ENCODE results near the gene RNASEH2A. TPM values are rescaled to one million over a fixed set of nuclear protein-coding genes. Genes with fewer than 3 reads are reported as not detected.

RNASEH2A gene
- polyA plus RNA-seq, 5 donors, result 29.8 to 42.9 (median 32.9) TPM

GRCh38 chr19:12856653-12857052 is 50.3 kb downstream of the RNASEH2A start:
- DNase-seq, result no peak

GRCh38 chr19:12858041-12858928 is 51.9 kb downstream of the RNASEH2A start:
- no peak for DNase-seq

- DNase-seq, result no peak
Measured at GRCh38 chr19:12859546-12859945, 53.2 kb downstream of the RNASEH2A start.

Other genes with a start within 250 kb of the RNASEH2A start
- gene ZNF490, start 195.8 kb upstream of the RNASEH2A start, polyA plus RNA-seq (ENCODE audit: insufficient read depth in 1 of 5, insufficient read length in 5 of 5, low replicate concordance in 1 of 5), result 1 to 10 TPM; 3.2 to 6.8 (median 5.0) TPM
- gene ZNF791, start 195.7 kb upstream of the RNASEH2A start, polyA plus RNA-seq (ENCODE audit: insufficient read depth in 1 of 5, insufficient read length in 5 of 5, low replicate concordance in 1 of 5), result 10 to 100 TPM; 13.9 to 23.7 (median 21.9) TPM
- 10 to 100 TPM; 27.3 to 42.1 (median 32.8) TPM for gene MAN2B1, start 139.8 kb upstream of the RNASEH2A start, polyA plus RNA-seq (ENCODE audit: insufficient read depth in 1 of 5, insufficient read length in 5 of 5, low replicate concordance in 1 of 5)
- 10 to 100 TPM; 18.4 to 28.6 (median 23.9) TPM for gene WDR83, start 139.8 kb upstream of the RNASEH2A start, polyA plus RNA-seq (ENCODE audit: insufficient read depth in 1 of 5, insufficient read length in 5 of 5, low replicate concordance in 1 of 5)
- gene DHPS, start 124.7 kb upstream of the RNASEH2A start, polyA plus RNA-seq (ENCODE audit: insufficient read depth in 1 of 5, insufficient read length in 5 of 5, low replicate concordance in 1 of 5), result 10 to 100 TPM; 77.1 to 96.0 (median 87.7) TPM
- gene GNG14, start 118.6 kb upstream of the RNASEH2A start, polyA plus RNA-seq (ENCODE audit: insufficient read depth in 1 of 5, insufficient read length in 5 of 5, low replicate concordance in 1 of 5), result under 1 TPM in 2 of 5 donors, not detected in 3; 0.60 to 0.82 TPM
- gene FBXW9, start 110.0 kb upstream of the RNASEH2A start, polyA plus RNA-seq (ENCODE audit: insufficient read depth in 1 of 5, insufficient read length in 5 of 5, low replicate concordance in 1 of 5), result 10 to 100 TPM in 3 of 5 donors, 1 to 10 TPM in 2; 7.9 to 14.1 (median 10.1) TPM
- gene TNPO2, start 82.7 kb upstream of the RNASEH2A start, polyA plus RNA-seq (ENCODE audit: insufficient read depth in 1 of 5, insufficient read length in 5 of 5, low replicate concordance in 1 of 5), result 10 to 100 TPM; 69.3 to 85.1 (median 75.9) TPM
- gene TRIR, start 71.9 kb upstream of the RNASEH2A start, polyA plus RNA-seq (ENCODE audit: insufficient read depth in 1 of 5, insufficient read length in 5 of 5, low replicate concordance in 1 of 5), result 100 to 1,000 TPM; 139 to 222 (median 153) TPM
- gene GET3, start 69.1 kb upstream of the RNASEH2A start, polyA plus RNA-seq (ENCODE audit: insufficient read depth in 1 of 5, insufficient read length in 5 of 5, low replicate concordance in 1 of 5), result 10 to 100 TPM; 52.8 to 70.1 (median 53.8) TPM
- under 1 TPM in 4 of 5 donors, not detected in 1; 0.09 to 0.19 (median 0.15) TPM for gene BEST2, start 54.8 kb upstream of the RNASEH2A start, polyA plus RNA-seq (ENCODE audit: insufficient read depth in 1 of 5, insufficient read length in 5 of 5, low replicate concordance in 1 of 5)
- gene HOOK2, start 31.0 kb upstream of the RNASEH2A start, polyA plus RNA-seq (ENCODE audit: insufficient read depth in 1 of 5, insufficient read length in 5 of 5, low replicate concordance in 1 of 5), result 10 to 100 TPM; 59.2 to 79.9 (median 74.2) TPM
- gene JUNB, start 15.1 kb upstream of the RNASEH2A start, polyA plus RNA-seq (ENCODE audit: insufficient read depth in 1 of 5, insufficient read length in 5 of 5, low replicate concordance in 1 of 5), result 100 to 1,000 TPM in 1 of 5 donors, 10 to 100 TPM in 4; 14.8 to 132 (median 48.0) TPM
- gene PRDX2, start 4.8 kb upstream of the RNASEH2A start, polyA plus RNA-seq (ENCODE audit: insufficient read depth in 1 of 5, insufficient read length in 5 of 5, low replicate concordance in 1 of 5), result 100 to 1,000 TPM; 197 to 304 (median 214) TPM
- 10 to 100 TPM in 1 of 5 donors, 1 to 10 TPM in 4; 4.2 to 10.2 (median 7.2) TPM for gene THSD8, start 4.5 kb upstream of the RNASEH2A start, polyA plus RNA-seq (ENCODE audit: insufficient read depth in 1 of 5, insufficient read length in 5 of 5, low replicate concordance in 1 of 5)
- under 1 TPM in 4 of 5 donors, not detected in 1; 0.08 to 0.19 (median 0.13) TPM for gene RTBDN, start 28.0 kb downstream of the RNASEH2A start, polyA plus RNA-seq (ENCODE audit: insufficient read depth in 1 of 5, insufficient read length in 5 of 5, low replicate concordance in 1 of 5)
- 1 to 10 TPM; 1.6 to 2.1 (median 2.0) TPM for gene MAST1, start 31.9 kb downstream of the RNASEH2A start, polyA plus RNA-seq (ENCODE audit: insufficient read depth in 1 of 5, insufficient read length in 5 of 5, low replicate concordance in 1 of 5)
- 10 to 100 TPM; 19.8 to 25.3 (median 20.7) TPM for gene DNASE2, start 74.9 kb downstream of the RNASEH2A start, polyA plus RNA-seq (ENCODE audit: insufficient read depth in 1 of 5, insufficient read length in 5 of 5, low replicate concordance in 1 of 5)
- gene KLF1, start 80.6 kb downstream of the RNASEH2A start, polyA plus RNA-seq (ENCODE audit: insufficient read depth in 1 of 5, insufficient read length in 5 of 5, low replicate concordance in 1 of 5), result 1 to 10 TPM in 2 of 5 donors, under 1 TPM in 3; 0.30 to 2.3 (median 0.67) TPM
- 10 to 100 TPM; 19.5 to 31.5 (median 24.8) TPM for gene GCDH, start 84.6 kb downstream of the RNASEH2A start, polyA plus RNA-seq (ENCODE audit: insufficient read depth in 1 of 5, insufficient read length in 5 of 5, low replicate concordance in 1 of 5)
- gene SYCE2, start 112.7 kb downstream of the RNASEH2A start, polyA plus RNA-seq (ENCODE audit: insufficient read depth in 1 of 5, insufficient read length in 5 of 5, low replicate concordance in 1 of 5), result 1 to 10 TPM; 2.6 to 4.2 (median 3.1) TPM
- 10 to 100 TPM; 32.1 to 54.4 (median 44.3) TPM for gene FARSA, start 127.1 kb downstream of the RNASEH2A start, polyA plus RNA-seq (ENCODE audit: insufficient read depth in 1 of 5, insufficient read length in 5 of 5, low replicate concordance in 1 of 5)
- 100 to 1,000 TPM; 632 to 884 (median 841) TPM for gene CALR, start 132.0 kb downstream of the RNASEH2A start, polyA plus RNA-seq (ENCODE audit: insufficient read depth in 1 of 5, insufficient read length in 5 of 5, low replicate concordance in 1 of 5)
- gene RAD23A, start 139.3 kb downstream of the RNASEH2A start, polyA plus RNA-seq (ENCODE audit: insufficient read depth in 1 of 5, insufficient read length in 5 of 5, low replicate concordance in 1 of 5), result 100 to 1,000 TPM in 1 of 5 donors, 10 to 100 TPM in 4; 55.7 to 105 (median 76.3) TPM
- gene GADD45GIP1, start 150.6 kb downstream of the RNASEH2A start, polyA plus RNA-seq (ENCODE audit: insufficient read depth in 1 of 5, insufficient read length in 5 of 5, low replicate concordance in 1 of 5), result 10 to 100 TPM; 22.7 to 51.6 (median 25.6) TPM
- under 1 TPM; 0.21 to 0.57 (median 0.26) TPM for gene DAND5, start 163.0 kb downstream of the RNASEH2A start, polyA plus RNA-seq (ENCODE audit: insufficient read depth in 1 of 5, insufficient read length in 5 of 5, low replicate concordance in 1 of 5)
- 100 to 1,000 TPM in 3 of 5 donors, 10 to 100 TPM in 2; 83.6 to 141 (median 101) TPM for gene NFIX, start 188.9 kb downstream of the RNASEH2A start, polyA plus RNA-seq (ENCODE audit: insufficient read depth in 1 of 5, insufficient read length in 5 of 5, low replicate concordance in 1 of 5)

Measured in right lung (tissue), 5 donors.